OCI-LY7 (cell line): Measurements from ENCODE around the gene SLC39A2. TPM values are rescaled to one million over a fixed set of nuclear protein-coding genes. Genes with fewer than 3 reads are reported as not detected.

Experiments used
- BruUV-seq: library from RNA; stranded (reverse); fragments of 400-500 nt; replicated peaks from 2 replicates; lab custom pipeline; 2021; lab: Mats Ljungman, UMichigan
- CTCF ChIA-PET: fragments of 300-600 bp; sonication (Branson Sonifier 250); formaldehyde crosslinking; loops from one replicate; lab custom pipeline; 2022; ENCODE audit warnings: antibody characterized with exemption; ENCODE audit not compliant: unreplicated experiment; lab: Charles Lee
- POLR2A ChIA-PET: fragments of 300-600 bp; sonication (Branson Sonifier 250); formaldehyde crosslinking; loops from one replicate; lab custom pipeline; 2022; ENCODE audit warnings: antibody characterized with exemption; lab: Charles Lee
- DNase-seq: peaks from one replicate; pipeline ENCODE4 v3.0.0-alpha.2; 2015; ENCODE audit warnings: low spot score
- H2AFZ ChIP-seq: fragments of 200-600 bp; sonication (generic), shearing (Covaris generic); 2 replicates; pipeline ENCODE4 v1.6.1; 2014; ENCODE audit warnings: mild to moderate bottlenecking, antibody characterized with exemption, low read length, moderate library complexity
- H3K27ac ChIP-seq: fragments of 200-600 bp; sonication (generic); 2 replicates; pipeline ENCODE4 v1.5.1; 2014; ENCODE audit warnings: mixed run types, low read depth, mild to moderate bottlenecking, moderate library complexity, low read length, inconsistent platforms; ENCODE audit not compliant: poor library complexity, severe bottlenecking
- H3K36me3 ChIP-seq: fragments of 200-600 bp; sonication (generic); 2 replicates; pipeline ENCODE4 v1.6.1; 2014; ENCODE audit warnings: mild to moderate bottlenecking, antibody characterized with exemption, low read length, moderate library complexity, mixed read lengths; ENCODE audit not compliant: insufficient read depth
- H3K4me1 ChIP-seq: fragments of 200-600 bp; sonication (generic); 2 replicates; pipeline ENCODE4 v1.5.1; 2014; ENCODE audit warnings: mild to moderate bottlenecking, low read length; ENCODE audit not compliant: insufficient read depth, poor library complexity, severe bottlenecking
- H3K4me2 ChIP-seq: fragments of 200-600 bp; sonication (generic); 2 replicates; pipeline ENCODE4 v1.6.1; 2014; ENCODE audit warnings: mild to moderate bottlenecking, low read length
- H3K4me3 ChIP-seq: fragments of 200-600 bp; sonication (generic); 2 replicates; pipeline ENCODE4 v1.5.1; 2014; ENCODE audit warnings: mild to moderate bottlenecking, low read depth, low read length; ENCODE audit not compliant: poor library complexity, severe bottlenecking
- H3K79me2 ChIP-seq: fragments of 200-600 bp; sonication (generic); 2 replicates; pipeline ENCODE4 v1.6.1; 2016; ENCODE audit warnings: low read depth, mild to moderate bottlenecking, low read length, moderate library complexity, mixed read lengths; ENCODE audit not compliant: insufficient read depth
- H3K9me2 ChIP-seq: fragments of 200-600 bp; sonication (generic); 2 replicates; pipeline ENCODE4 v1.6.1; 2016; ENCODE audit warnings: mild to moderate bottlenecking, low read length, mixed read lengths; ENCODE audit not compliant: insufficient read depth
- H3K9me3 ChIP-seq: fragments of 200-600 bp; sonication (generic); 2 replicates; pipeline ENCODE4 v1.6.1; 2014; ENCODE audit warnings: mild to moderate bottlenecking, mixed run types, low read length, mixed read lengths
- H4K20me1 ChIP-seq: fragments of 200-600 bp; sonication (generic); 2 replicates; pipeline ENCODE4 v1.6.1; 2014; ENCODE audit warnings: mild to moderate bottlenecking, antibody characterized with exemption, low read length, moderate library complexity, mixed read lengths; ENCODE audit not compliant: insufficient read depth
- EZH2phosphoT487 ChIP-seq: fragments of 200-600 bp; sonication (generic); IDR thresholded peaks from 2 replicates; pipeline ENCODE4 v1.6.1; 2018; ENCODE audit warnings: low read depth, borderline replicate concordance, mild to moderate bottlenecking, mixed run types, antibody characterized with exemption, low read length, moderate library complexity, mixed read lengths
- intact Hi-C: fragments of 100-400 bp; cut with micrococcal nuclease; formaldehyde crosslinking; loops from one replicate; pipeline ENCODE4 v1.10.0; 2022; ENCODE audit not compliant: unreplicated experiment
- total RNA-seq, 2 experiments: library from RNA; depleted of rRNA in 1 of 2; stranded (reverse); fragments of >200 nt in 1 of 2; shearing (Covaris generic) in 1 of 2; gene quantifications; 2 replicates each; pipeline ENCODE4 v1.2.3, GENCODE V29; 2014 to 2022
- TF ChIP-seq, protein P1 (sequence below): fragments of 200-600 bp; sonication (generic); conservative IDR thresholded peaks from 2 replicates; pipeline ENCODE4 v1.5.1; 2014; ENCODE audit warnings: mild to moderate bottlenecking, antibody characterized with exemption, low read length, moderate library complexity, mixed read lengths

The SLC39A2 gene
- total RNA-seq, 2 experiments from 2014 or later: 0.23 to 0.28 TPM

DNA sequence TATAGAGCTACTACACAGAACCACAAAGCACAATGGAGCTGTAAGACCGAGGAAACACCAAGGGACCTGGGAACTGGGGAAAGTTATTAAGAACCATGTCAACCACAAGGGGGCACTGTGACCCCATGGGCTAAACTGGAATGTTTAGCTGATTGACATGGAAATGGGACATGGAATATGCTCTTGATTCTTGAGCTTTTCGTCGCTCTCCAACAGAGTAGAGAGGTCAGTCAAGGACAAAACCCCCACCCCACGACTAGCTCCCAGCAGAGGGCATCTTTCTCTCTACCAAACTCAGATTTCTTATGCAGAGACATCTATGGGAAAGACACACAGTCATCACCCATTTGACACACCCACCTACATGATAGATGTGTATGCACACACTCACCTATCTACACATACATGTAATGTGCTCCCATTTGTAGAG is 15.7 kb downstream of the SLC39A2 start:
- no peaks in the 10 kb centered on the region for H3K9me2 ChIP-seq
- intact Hi-C loops: loop anchor here (1.0 to 2.0 kb wide), 3 partner anchors 26 to 90 kb away; no protein-coding TSS in a partner anchor
- H3K79me2 ChIP-seq: no peaks in the 10 kb centered on the region
- H4K20me1 ChIP-seq: no peaks in the 10 kb centered on the region
- DNase-seq: peak; percentile 79
- no TSS peak for BruUV-seq
- no peak for TF ChIP-seq EZH2phosphoT487
- TF ChIP-seq, protein P1, sequence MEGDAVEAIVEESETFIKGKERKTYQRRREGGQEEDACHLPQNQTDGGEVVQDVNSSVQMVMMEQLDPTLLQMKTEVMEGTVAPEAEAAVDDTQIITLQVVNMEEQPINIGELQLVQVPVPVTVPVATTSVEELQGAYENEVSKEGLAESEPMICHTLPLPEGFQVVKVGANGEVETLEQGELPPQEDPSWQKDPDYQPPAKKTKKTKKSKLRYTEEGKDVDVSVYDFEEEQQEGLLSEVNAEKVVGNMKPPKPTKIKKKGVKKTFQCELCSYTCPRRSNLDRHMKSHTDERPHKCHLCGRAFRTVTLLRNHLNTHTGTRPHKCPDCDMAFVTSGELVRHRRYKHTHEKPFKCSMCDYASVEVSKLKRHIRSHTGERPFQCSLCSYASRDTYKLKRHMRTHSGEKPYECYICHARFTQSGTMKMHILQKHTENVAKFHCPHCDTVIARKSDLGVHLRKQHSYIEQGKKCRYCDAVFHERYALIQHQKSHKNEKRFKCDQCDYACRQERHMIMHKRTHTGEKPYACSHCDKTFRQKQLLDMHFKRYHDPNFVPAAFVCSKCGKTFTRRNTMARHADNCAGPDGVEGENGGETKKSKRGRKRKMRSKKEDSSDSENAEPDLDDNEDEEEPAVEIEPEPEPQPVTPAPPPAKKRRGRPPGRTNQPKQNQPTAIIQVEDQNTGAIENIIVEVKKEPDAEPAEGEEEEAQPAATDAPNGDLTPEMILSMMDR: peak; percentile 98
- no peak overlapping the region for H3K4me3 ChIP-seq
- POLR2A ChIA-PET: interaction anchor here (0.5 to 2.0 kb wide), 9 partner anchors 9 to 205 kb away, joined by 3 to 14 read pairs (median 3); partner anchors contain the start of gene RNASE7
- CTCF ChIA-PET: interaction anchor here (0.8 to 2.8 kb wide), 9 partner anchors 10 to 95 kb away, joined by 3 to 13 read pairs (median 5); partner anchors contain the start of gene ARHGEF40
- no peaks in the 10 kb centered on the region for H3K36me3 ChIP-seq
- H3K27ac ChIP-seq: no peak overlapping the region
- H3K4me2 ChIP-seq: no peak overlapping the region
- H3K9me3 ChIP-seq: no peaks in the 10 kb centered on the region
- H3K4me1 ChIP-seq: no peaks in the 10 kb centered on the region
- H2AFZ ChIP-seq: no peak overlapping the region

DNA sequence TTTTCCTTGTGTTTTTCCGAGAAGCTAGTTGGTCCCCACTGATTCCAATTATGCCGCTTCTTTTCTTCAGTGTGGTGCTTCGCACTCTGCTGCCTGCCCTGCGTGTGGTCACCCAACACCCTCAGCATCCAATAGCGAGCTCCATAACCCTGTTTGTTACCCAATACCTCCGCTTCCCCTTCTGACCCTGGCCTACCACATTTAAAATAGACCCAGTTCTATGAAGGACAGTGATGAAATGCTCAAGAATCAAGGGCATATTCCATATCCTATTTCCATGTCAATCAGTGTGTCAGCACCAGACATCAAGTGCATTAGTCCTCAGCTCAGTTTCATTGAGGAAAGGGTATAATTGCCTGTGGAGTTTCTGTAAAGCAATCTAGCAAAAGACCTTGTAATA is 16.2 kb downstream of the SLC39A2 start:
- no peaks in the 10 kb centered on the region for H3K36me3 ChIP-seq
- H3K9me3 ChIP-seq: no peaks in the 10 kb centered on the region
- CTCF ChIA-PET: interaction anchor here (0.5 to 2.8 kb wide), 8 partner anchors 10 to 94 kb away, joined by 3 to 13 read pairs (median 7); partner anchors contain the start of gene ARHGEF40
- TF ChIP-seq EZH2phosphoT487: no peak
- TF ChIP-seq, protein P1: no peak
- no peaks in the 10 kb centered on the region for H4K20me1 ChIP-seq
- H3K9me2 ChIP-seq: no peaks in the 10 kb centered on the region
- no TSS peak for BruUV-seq
- H3K27ac ChIP-seq: no peak overlapping the region
- H3K79me2 ChIP-seq: no peaks in the 10 kb centered on the region
- POLR2A ChIA-PET: interaction anchor here (0.6 to 2.0 kb wide), 6 partner anchors 10 to 204 kb away, joined by 3 to 14 read pairs (median 4); no protein-coding TSS in a partner anchor
- H3K4me2 ChIP-seq: no peak overlapping the region
- no peak overlapping the region for H3K4me3 ChIP-seq
- H2AFZ ChIP-seq: no peak overlapping the region
- H3K4me1 ChIP-seq: no peaks in the 10 kb centered on the region
- intact Hi-C loops: loop anchor here (2.0 kb wide), 1 partner anchor 25 kb away; no protein-coding TSS in a partner anchor
- no peak for DNase-seq
